NCI-H2081 treated with DMSO at 0.1 percent for 48 hours (cell line): ENCODE data around the gene RASA2.
"Not testable (repeated sequence)": the region's sequence is repeated elsewhere in the genome, so short reads cannot be mapped to it uniquely, and the experiment has no call there.

Source experiments
- DNase-seq: peaks from one replicate; lab custom pipeline; 2025; lab: John Stamatoyannopoulos, UW

Gene RASA2

GRCh38 chr3:141497589-141497988 is 10.8 kb downstream of the RASA2 start:
- DNase-seq = not testable (repeated sequence)

- DNase-seq = no peak
These were observed 11.9 kb downstream of the RASA2 start for GRCh38 chr3:141498598-141499223.

GRCh38 chr3:141499284-141499683 is 12.5 kb downstream of the RASA2 start:
- DNase-seq = no peak

- DNase-seq = no peak
These were observed 13.1 kb downstream of the RASA2 start for GRCh38 chr3:141499965-141500364.

GRCh38 chr3:141500397-141500796 is 13.6 kb downstream of the RASA2 start:
- DNase-seq = no peak

- DNase-seq = no peak
These were observed 18.3 kb downstream of the RASA2 start for GRCh38 chr3:141505166-141505565.

- DNase-seq = no peak
These were observed 19.2 kb downstream of the RASA2 start for GRCh38 chr3:141506071-141506470.

GRCh38 chr3:141507392-141508066 is 20.7 kb downstream of the RASA2 start:
- DNase-seq = no peak

GRCh38 chr3:141508067-141508436 is 21.2 kb downstream of the RASA2 start:
- DNase-seq = no peak

GRCh38 chr3:141511361-141511760 is 24.5 kb downstream of the RASA2 start:
- DNase-seq = no peak

- DNase-seq = no peak
These were observed 27.6 kb downstream of the RASA2 start for GRCh38 chr3:141514382-141514781.

- DNase-seq = no peak
These were observed 32.8 kb downstream of the RASA2 start for GRCh38 chr3:141519587-141519986.

GRCh38 chr3:141521781-141522180 is 35.0 kb downstream of the RASA2 start:
- DNase-seq = no peak

- no peak for DNase-seq
These were observed 37.0 kb downstream of the RASA2 start for GRCh38 chr3:141523615-141524375.

GRCh38 chr3:141524988-141525387 is 38.2 kb downstream of the RASA2 start:
- no peak for DNase-seq

- DNase-seq = no peak
These were observed 39.0 kb downstream of the RASA2 start for GRCh38 chr3:141525814-141526213.

GRCh38 chr3:141526709-141527108 is 39.9 kb downstream of the RASA2 start:
- DNase-seq = no peak

- DNase-seq = no peak
These were observed 42.0 kb downstream of the RASA2 start for GRCh38 chr3:141528800-141529199.

- DNase-seq = no peak
These were observed 42.4 kb downstream of the RASA2 start for GRCh38 chr3:141529256-141529655.

- no peak for DNase-seq
These were observed 43.0 kb downstream of the RASA2 start for GRCh38 chr3:141529717-141530414.

GRCh38 chr3:141530415-141530768 is 43.6 kb downstream of the RASA2 start:
- no peak for DNase-seq

- DNase-seq = no peak
These were observed 45.8 kb downstream of the RASA2 start for GRCh38 chr3:141532609-141533008.

GRCh38 chr3:141536017-141536416 is 49.2 kb downstream of the RASA2 start:
- not testable (repeated sequence) for DNase-seq
